Measurements from ENCODE around the gene TP53I11. TPM values are rescaled to one million over a fixed set of nuclear protein-coding genes. Genes with fewer than 3 reads are reported as not detected.

Gene TP53I11
- total RNA-seq, 1 experiment from 2014 or later = 94.2 TPM

DNA sequence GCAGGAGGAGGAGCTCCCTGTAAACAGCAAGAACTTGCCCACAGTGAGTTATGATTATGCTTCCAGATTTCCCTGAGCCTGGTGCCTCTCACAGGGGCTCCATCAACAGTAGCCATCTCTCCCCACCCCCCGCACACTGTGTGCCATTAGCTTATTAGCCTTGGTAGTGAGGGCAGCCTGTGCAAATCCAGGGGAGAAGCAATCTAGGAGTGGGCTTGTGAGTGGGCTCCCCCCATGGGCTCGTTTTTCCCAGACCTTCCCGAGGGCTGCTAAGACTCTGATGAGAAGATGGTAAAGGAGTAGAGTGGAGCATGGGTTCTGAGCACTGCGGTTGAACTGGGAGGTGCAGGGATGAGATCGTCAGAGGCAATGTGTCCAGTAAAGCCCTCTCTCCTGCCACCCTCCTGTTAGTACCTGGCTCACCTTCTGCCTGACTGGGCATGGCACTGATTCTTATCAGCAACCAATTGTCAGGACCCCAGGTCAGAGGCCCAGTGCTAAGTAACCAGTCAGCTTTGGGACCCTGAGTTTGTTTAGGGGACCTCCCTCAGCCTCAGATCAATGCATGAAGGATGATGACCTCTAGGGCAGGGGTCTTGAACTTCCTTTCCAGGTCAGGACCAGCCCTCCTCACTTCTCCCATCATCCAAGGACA, 38.4 kb upstream of the TP53I11 start:
- TF ChIP-seq, protein P1, sequence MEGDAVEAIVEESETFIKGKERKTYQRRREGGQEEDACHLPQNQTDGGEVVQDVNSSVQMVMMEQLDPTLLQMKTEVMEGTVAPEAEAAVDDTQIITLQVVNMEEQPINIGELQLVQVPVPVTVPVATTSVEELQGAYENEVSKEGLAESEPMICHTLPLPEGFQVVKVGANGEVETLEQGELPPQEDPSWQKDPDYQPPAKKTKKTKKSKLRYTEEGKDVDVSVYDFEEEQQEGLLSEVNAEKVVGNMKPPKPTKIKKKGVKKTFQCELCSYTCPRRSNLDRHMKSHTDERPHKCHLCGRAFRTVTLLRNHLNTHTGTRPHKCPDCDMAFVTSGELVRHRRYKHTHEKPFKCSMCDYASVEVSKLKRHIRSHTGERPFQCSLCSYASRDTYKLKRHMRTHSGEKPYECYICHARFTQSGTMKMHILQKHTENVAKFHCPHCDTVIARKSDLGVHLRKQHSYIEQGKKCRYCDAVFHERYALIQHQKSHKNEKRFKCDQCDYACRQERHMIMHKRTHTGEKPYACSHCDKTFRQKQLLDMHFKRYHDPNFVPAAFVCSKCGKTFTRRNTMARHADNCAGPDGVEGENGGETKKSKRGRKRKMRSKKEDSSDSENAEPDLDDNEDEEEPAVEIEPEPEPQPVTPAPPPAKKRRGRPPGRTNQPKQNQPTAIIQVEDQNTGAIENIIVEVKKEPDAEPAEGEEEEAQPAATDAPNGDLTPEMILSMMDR (conservative IDR thresholded peaks at IDR 0.05) = no peak
- Mint-ChIP-seq H3K9me3 (no peaks in the 10 kb centered on the region), H3K27me3 (ENCODE audit: low read depth) (peaks cover 10% of the 10 kb centered on the region), H3K4me3 (no peak overlapping the region), H3K27ac (no peak overlapping the region), H3K36me3 (ENCODE audit: insufficient read depth in 1 of 3, low read depth in 3 of 3) (no peaks in the 10 kb centered on the region), H3K4me1 (peaks cover 29 to 44% of the 10 kb centered on the region in 2 experiments)
- H4K20me1 ChIP-seq (ENCODE audit: control insufficient read depth, insufficient read depth, insufficient read length) = no peaks in the 10 kb centered on the region
- H3K9me3 ChIP-seq (ENCODE audit: control insufficient read depth, low read depth, low read length) = no peaks in the 10 kb centered on the region
- no peak overlapping the region for H3K9ac ChIP-seq (ENCODE audit: extremely low read depth, insufficient read length, low read length)
- H2AFZ ChIP-seq (ENCODE audit: low read length) = no peak overlapping the region
- no peaks in the 10 kb centered on the region for H3K4me1 ChIP-seq (ENCODE audit: insufficient read depth, low read length)
- no peak overlapping the region for H3K18ac ChIP-seq (ENCODE audit: insufficient read length, low read depth, low read length)
- H3K23me2 ChIP-seq (ENCODE audit: insufficient read length, low read depth, low read length, poor library complexity, severe bottlenecking) = no peaks in the 10 kb centered on the region
- no peaks in the 10 kb centered on the region for H3K79me1 ChIP-seq (ENCODE audit: insufficient read depth, low read depth, low read length, poor library complexity, severe bottlenecking)
- no peak overlapping the region for H2BK20ac ChIP-seq (ENCODE audit: low read depth, low read length, poor library complexity, severe bottlenecking)
- H3K56ac ChIP-seq (ENCODE audit: insufficient read length, low read depth, low read length) = no peak overlapping the region
- H2BK5ac ChIP-seq (ENCODE audit: insufficient read length, low read length) = no peak overlapping the region
- H3K14ac ChIP-seq (ENCODE audit: insufficient read depth, low read length) = no peak overlapping the region
- no peak overlapping the region for H2BK120ac ChIP-seq (ENCODE audit: low read depth, low read length, poor library complexity, severe bottlenecking)
- H3T11ph ChIP-seq (ENCODE audit: low read length) = no peak overlapping the region
- no peak overlapping the region for H3K4me2 ChIP-seq (ENCODE audit: insufficient read depth, insufficient read length, low read length)
- H4K8ac ChIP-seq (replicated peaks; ENCODE audit: insufficient read length, low read depth, low read length) = no peak overlapping the region
- no peak overlapping the region for H3K27ac ChIP-seq (ENCODE audit: insufficient read length, low read depth, low read length)
- no peak overlapping the region for H3K4ac ChIP-seq (ENCODE audit: low read depth, low read length)
- H4K5ac ChIP-seq (ENCODE audit: insufficient read length, low read depth, low read length) = no peak overlapping the region
- no peaks in the 10 kb centered on the region for H3K79me2 ChIP-seq (ENCODE audit: insufficient read depth, low read length)
- no peak overlapping the region for H2BK15ac ChIP-seq (ENCODE audit: low read depth, low read length)
- H2BK12ac ChIP-seq (ENCODE audit: insufficient read length, low read depth, low read length) = no peak overlapping the region
- no CpG with 5 or more reads among the region's 5 CpGs for WGBS (ENCODE audit: extremely low coverage, insufficient read length, low lambda C conversion rate)
- no peak overlapping the region for H2AK5ac ChIP-seq (ENCODE audit: insufficient read length, low read length)
- peak; percentile 10 for DNase-seq
- H3K27me3 ChIP-seq (ENCODE audit: insufficient read depth, low read length) = no peaks in the 10 kb centered on the region
- H3K23ac ChIP-seq (ENCODE audit: insufficient read length, low read depth, low read length) = no peak overlapping the region
- H4K91ac ChIP-seq (ENCODE audit: insufficient read length, low read depth, low read length) = no peak overlapping the region
